Suprapubic skin (tissue), 4 donors: ENCODE data around the gene CCSAP. TPM values are rescaled to one million over a fixed set of nuclear protein-coding genes. Genes with fewer than 3 reads are reported as not detected.

Experiments
- DNase-seq, 2 donors: peaks; one replicate each; pipeline ENCODE4 v3.0.0-alpha.2; 2019; ENCODE audit warnings: low spot score in 2 of 2
- H3K27ac ChIP-seq: fragments of 200-600 bp; sonication (generic); one replicate; pipeline ENCODE4 v1.5.1; 2019
- H3K27me3 ChIP-seq: fragments of 200-600 bp; sonication (generic); one replicate; pipeline ENCODE4 v1.5.1; 2019
- H3K36me3 ChIP-seq: fragments of 200-600 bp; sonication (generic); one replicate; pipeline ENCODE4 v1.5.1; 2019
- H3K4me1 ChIP-seq: fragments of 200-600 bp; sonication (generic); one replicate; pipeline ENCODE4 v1.5.1; 2019
- H3K4me3 ChIP-seq: fragments of 200-600 bp; sonication (generic); one replicate; pipeline ENCODE4 v1.5.1; 2019; ENCODE audit warnings: mild to moderate bottlenecking
- H3K9me3 ChIP-seq: fragments of 200-600 bp; sonication (generic); one replicate; pipeline ENCODE4 v1.5.1; 2019
- EP300 ChIP-seq: sonication (generic); formaldehyde crosslinking; IDR thresholded peaks from one replicate; pipeline ENCODE4 v1.6.1; 2017; ENCODE audit warnings: antibody characterized with exemption
- POLR2A ChIP-seq, 2 donors: fragments of 450-650 bp; IDR thresholded peaks; one replicate each; pipeline ENCODE4 v1.6.1; 2017; ENCODE audit warnings: antibody characterized with exemption in 2 of 2, mild to moderate bottlenecking in 2 of 2, moderate library complexity in 2 of 2
- POLR2AphosphoS5 ChIP-seq, 3 donors: sonication (generic); formaldehyde crosslinking; IDR thresholded peaks; one replicate each; pipeline ENCODE4 v1.6.1; 2017; ENCODE audit warnings: antibody characterized with exemption in 3 of 3
- WGBS: methylation state at CpG from one replicate; pipeline ENCODE4 v1.1.5; 2018; 5-methylcytosine and 5-hydroxymethylcytosine counted together
- total RNA-seq, 4 donors: library from RNA; depleted of rRNA; stranded (reverse); fragments of >200 nt; gene quantifications; one replicate each; pipeline ENCODE4 v1.1.0, GENCODE V29; 2016
- TF ChIP-seq, protein P1 (sequence below), 2 donors: fragments of 200-600 bp in 1 of 2; fragments of 450-650 bp in 1 of 2; sonication (generic) in 1 of 2; IDR thresholded peaks; one replicate each; pipeline ENCODE4 v1.5.1; 2016 to 2019; ENCODE audit warnings: antibody characterized with exemption in 2 of 2, mild to moderate bottlenecking in 1 of 2, moderate library complexity in 1 of 2

Gene CCSAP
- total RNA-seq, 4 donors from 2014 or later = 16.3 to 33.1 (median 16.8) TPM

GRCh38 chr1:229384822-229385221, 42.0 kb upstream of the CCSAP start:
- no peak overlapping the region for H3K4me3 ChIP-seq
- peaks cover 16% of the 10 kb centered on the region for H3K27me3 ChIP-seq
- 94% methylated on average over 7 of the region's 7 CpGs for WGBS
- H3K27ac ChIP-seq = no peak overlapping the region
- H3K4me1 ChIP-seq = no peaks in the 10 kb centered on the region
- no peaks in the 10 kb centered on the region for H3K9me3 ChIP-seq
- no peaks in the 10 kb centered on the region for H3K36me3 ChIP-seq
- TF ChIP-seq, protein P1, sequence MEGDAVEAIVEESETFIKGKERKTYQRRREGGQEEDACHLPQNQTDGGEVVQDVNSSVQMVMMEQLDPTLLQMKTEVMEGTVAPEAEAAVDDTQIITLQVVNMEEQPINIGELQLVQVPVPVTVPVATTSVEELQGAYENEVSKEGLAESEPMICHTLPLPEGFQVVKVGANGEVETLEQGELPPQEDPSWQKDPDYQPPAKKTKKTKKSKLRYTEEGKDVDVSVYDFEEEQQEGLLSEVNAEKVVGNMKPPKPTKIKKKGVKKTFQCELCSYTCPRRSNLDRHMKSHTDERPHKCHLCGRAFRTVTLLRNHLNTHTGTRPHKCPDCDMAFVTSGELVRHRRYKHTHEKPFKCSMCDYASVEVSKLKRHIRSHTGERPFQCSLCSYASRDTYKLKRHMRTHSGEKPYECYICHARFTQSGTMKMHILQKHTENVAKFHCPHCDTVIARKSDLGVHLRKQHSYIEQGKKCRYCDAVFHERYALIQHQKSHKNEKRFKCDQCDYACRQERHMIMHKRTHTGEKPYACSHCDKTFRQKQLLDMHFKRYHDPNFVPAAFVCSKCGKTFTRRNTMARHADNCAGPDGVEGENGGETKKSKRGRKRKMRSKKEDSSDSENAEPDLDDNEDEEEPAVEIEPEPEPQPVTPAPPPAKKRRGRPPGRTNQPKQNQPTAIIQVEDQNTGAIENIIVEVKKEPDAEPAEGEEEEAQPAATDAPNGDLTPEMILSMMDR (IDR thresholded peaks at IDR 0.05) = no peak
- no peak for DNase-seq

GRCh38 chr1:229383961-229384360, 41.1 kb upstream of the CCSAP start:
- Histone ChIP-seq H3K4me3 (no peak overlapping the region), H3K27me3 (peaks cover 16% of the 10 kb centered on the region), H3K36me3 (no peaks in the 10 kb centered on the region), H3K9me3 (no peaks in the 10 kb centered on the region), H3K4me1 (no peaks in the 10 kb centered on the region), H3K27ac (no peak overlapping the region)
- no peak for DNase-seq
- WGBS = 95% methylated on average over 5 of the region's 5 CpGs
- TF ChIP-seq, protein P1 (IDR thresholded peaks at IDR 0.05) = no peak
- no peak for TF ChIP-seq POLR2AphosphoS5 (IDR thresholded peaks at IDR 0.05)
- no peak for TF ChIP-seq POLR2A (IDR thresholded peaks at IDR 0.05)
- no peak for TF ChIP-seq EP300

GRCh38 chr1:229383188-229383587, 40.3 kb upstream of the CCSAP start:
- Histone ChIP-seq H3K9me3 (no peaks in the 10 kb centered on the region), H3K27ac (no peak overlapping the region), H3K4me1 (no peaks in the 10 kb centered on the region), H3K36me3 (no peaks in the 10 kb centered on the region), H3K27me3 (peaks cover 16% of the 10 kb centered on the region), H3K4me3 (no peak overlapping the region)
- TF ChIP-seq POLR2A (IDR thresholded peaks at IDR 0.05) (no peak), EP300 (no peak), POLR2AphosphoS5 (IDR thresholded peaks at IDR 0.05) (no peak)
- TF ChIP-seq, protein P1 (IDR thresholded peaks at IDR 0.05) = no peak
- WGBS = 88% methylated on average over 3 of the region's 3 CpGs
- no peak for DNase-seq

- 85% methylated on average over 4 of the region's 8 CpGs for WGBS
- no peaks in the 10 kb centered on the region for H3K9me3 ChIP-seq
- H3K4me3 ChIP-seq = no peak overlapping the region
- H3K27ac ChIP-seq = no peak overlapping the region
- no peak for DNase-seq
- peaks cover 16% of the 10 kb centered on the region for H3K27me3 ChIP-seq
- no peaks in the 10 kb centered on the region for H3K4me1 ChIP-seq
- TF ChIP-seq, protein P1 (IDR thresholded peaks at IDR 0.05) = no peak
- no peak for TF ChIP-seq POLR2A (IDR thresholded peaks at IDR 0.05)
- TF ChIP-seq POLR2AphosphoS5 (IDR thresholded peaks at IDR 0.05) = no peak
- H3K36me3 ChIP-seq = no peaks in the 10 kb centered on the region
Measured at GRCh38 chr1:229381234-229381633, 38.4 kb upstream of the CCSAP start.

GRCh38 chr1:229380536-229381160, 37.8 kb upstream of the CCSAP start:
- DNase-seq = no peak
- no peak for TF ChIP-seq POLR2AphosphoS5 (IDR thresholded peaks at IDR 0.05)
- TF ChIP-seq POLR2A (IDR thresholded peaks at IDR 0.05) = no peak
- TF ChIP-seq EP300 = no peak
- TF ChIP-seq, protein P1 (IDR thresholded peaks at IDR 0.05) = no peak

More at GRCh38 chr1:229380536-229381160, 37.8 kb upstream of the CCSAP start:
- Histone ChIP-seq H3K36me3 (no peaks in the 10 kb centered on the region), H3K9me3 (no peaks in the 10 kb centered on the region), H3K4me3 (no peak overlapping the region), H3K27me3 (peaks cover 14% of the 10 kb centered on the region), H3K27ac (no peak overlapping the region), H3K4me1 (no peaks in the 10 kb centered on the region)
- WGBS = 67% methylated on average over 14 of the region's 14 CpGs
